ENCODE measurements around the gene ELF2.

GRCh38 chr4:139024686-139025085 is 152.3 kb downstream of the ELF2 start:
- no peak for TF ChIP-seq GABPA (IDR thresholded peaks at IDR 0.05; ENCODE audit: low read depth)
- TF ChIP-seq USF1 (IDR thresholded peaks at IDR 0.05; ENCODE audit: borderline replicate concordance, low read depth) = no peak
